HCT116 (cell line): Measurements from ENCODE around the gene CDK18. TPM values are rescaled to one million over a fixed set of nuclear protein-coding genes. Genes with fewer than 3 reads are reported as not detected.
A peak's percentile ranks its signal among the peaks of the same experiment; 100 is the strongest.

ENCODE experiments used
- ATAC-seq: fragments of 200-7000 bp; cut with Tn5 transposase; 2 replicates; pipeline ENCODE4 v1.9.1; 2020; ENCODE audit warnings: mild to moderate bottlenecking, moderate library complexity
- BruUV-seq: library from RNA; stranded (reverse); fragments of 400-500 nt; replicated peaks from 2 replicates; lab custom pipeline; 2021; lab: Mats Ljungman, UMichigan
- CTCF ChIA-PET: fragments of 300-600 bp; sonication (Branson Sonifier 250); formaldehyde crosslinking; loops from one replicate; lab custom pipeline; 2021; ENCODE audit warnings: antibody characterized with exemption; lab: Charles Lee
- POLR2A ChIA-PET: fragments of 300-600, 350-600 bp; sonication (Branson Sonifier 250); formaldehyde crosslinking; loops from one replicate; lab custom pipeline; 2021; ENCODE audit warnings: antibody characterized with exemption; lab: Charles Lee
- RAD21 ChIA-PET, 2 experiments: fragments of 300-600 bp; sonication (Branson Sonifier 250); formaldehyde crosslinking; loops; one replicate each; lab custom pipeline; 2023; ENCODE audit warnings: low total read pairs in 2 of 2; ENCODE audit not compliant: uncharacterized antibody in 2 of 2, unreplicated experiment in 2 of 2, low non-redundant PET in 1 of 2; lab: Charles Lee
- DNase-seq: peaks from one replicate; pipeline ENCODE4 v3.0.0-alpha.2; 2010; ENCODE audit warnings: low read depth, low spot score
- H2AFZ ChIP-seq: fragments of 200-600 bp; shearing (Covaris generic), sonication (generic); 2 replicates; pipeline ENCODE4 v1.6.1; 2017; ENCODE audit warnings: low read depth, mixed run types, mixed read lengths, antibody characterized with exemption, low read length; ENCODE audit not compliant: poor library complexity, severe bottlenecking
- H3K27ac ChIP-seq: 2 replicates; pipeline ENCODE4 v1.5.1; 2012; ENCODE audit warnings: low read depth, low read length
- H3K27me3 ChIP-seq: fragments of 200-600 bp; sonication (generic); 2 replicates; pipeline ENCODE4 v1.6.1; 2016; ENCODE audit warnings: mixed run types, low read length, mixed read lengths; ENCODE audit not compliant: insufficient read depth
- H3K36me3 ChIP-seq, 2 experiments: fragments of 200-500 bp in 1 of 2; fragments of 200-600 bp in 1 of 2; sonication (Bioruptor generic) in 1 of 2; sonication (generic) in 1 of 2; 2 replicates each; pipeline versions ENCODE4 v1.5.1 to v1.6.1; 2014 to 2016; ENCODE audit warnings: low read length in 2 of 2, inconsistent platforms in 1 of 2, mixed read lengths in 1 of 2, mixed run types in 1 of 2; ENCODE audit not compliant: insufficient read depth in 2 of 2, control insufficient read depth in 1 of 2
- H3K4me1 ChIP-seq, 2 experiments: fragments of 200-600 bp in 1 of 2; sonication (generic) in 1 of 2; 2 replicates each; pipeline versions ENCODE4 v1.5.1 to v1.6.1; 2012 to 2017; ENCODE audit warnings: low read length in 2 of 2, inconsistent platforms in 1 of 2, mild to moderate bottlenecking in 1 of 2, mixed read lengths in 1 of 2, mixed run types in 1 of 2, moderate library complexity in 1 of 2; ENCODE audit not compliant: insufficient read depth in 2 of 2, control insufficient read depth in 1 of 2
- H3K4me2 ChIP-seq: fragments of 200-600 bp; sonication (generic); 2 replicates; pipeline ENCODE4 v1.6.1; 2017; ENCODE audit warnings: mixed run types, low read length, mixed read lengths
- H3K4me3 ChIP-seq, 2 experiments: fragments of 200-600 bp in 1 of 2; sonication (generic) in 1 of 2; replicated peaks in 1 of 2; 2 replicates each; pipeline ENCODE4 v1.5.1; 2011 to 2016; ENCODE audit warnings: low read length in 2 of 2, control low read depth in 1 of 2, low read depth in 1 of 2, mild to moderate bottlenecking in 1 of 2, mixed read lengths in 1 of 2, mixed run types in 1 of 2
- H3K79me2 ChIP-seq: fragments of 200-600 bp; sonication (generic); 2 replicates; pipeline ENCODE4 v1.6.1; 2017; ENCODE audit warnings: mild to moderate bottlenecking, mixed run types, low read length, moderate library complexity, mixed read lengths; ENCODE audit not compliant: insufficient read depth
- H3K9ac ChIP-seq: fragments of 200-600 bp; sonication (generic); 2 replicates; pipeline ENCODE4 v1.6.1; 2016; ENCODE audit warnings: low read length, mixed read lengths
- H3K9me2 ChIP-seq: fragments of 200-600 bp; sonication (generic), shearing (Covaris generic); 2 replicates; pipeline ENCODE4 v1.6.1; 2017; ENCODE audit warnings: mixed run types, mild to moderate bottlenecking, moderate library complexity; ENCODE audit not compliant: insufficient read depth
- H3K9me3 ChIP-seq, 2 experiments: fragments of 200-500 bp in 1 of 2; fragments of 200-600 bp in 1 of 2; sonication (Bioruptor generic) in 1 of 2; sonication (generic) in 1 of 2; 2 replicates each; pipeline ENCODE4 v1.6.1; 2014 to 2017; ENCODE audit warnings: low read length in 2 of 2, mixed read lengths in 2 of 2, inconsistent platforms in 1 of 2, low read depth in 1 of 2, mild to moderate bottlenecking in 1 of 2, mixed run types in 1 of 2, moderate library complexity in 1 of 2; ENCODE audit not compliant: control insufficient read depth in 1 of 2, insufficient read depth in 1 of 2
- H4K20me1 ChIP-seq: fragments of 200-600 bp; sonication (generic), shearing (Covaris generic); 2 replicates; pipeline ENCODE4 v1.6.1; 2017; ENCODE audit warnings: mixed run types, mild to moderate bottlenecking, moderate library complexity; ENCODE audit not compliant: insufficient read depth
- ATF3 ChIP-seq: IDR thresholded peaks from 2 replicates; pipeline ENCODE4 v1.6.1; 2012
- CEBPB ChIP-seq: IDR thresholded peaks from 2 replicates; pipeline ENCODE4 v1.6.1; 2012; ENCODE audit warnings: low read depth
- EZH2 ChIP-seq: fragments of 200-600 bp; sonication (generic); IDR thresholded peaks from 2 replicates; pipeline ENCODE4 v1.6.1; 2017; ENCODE audit warnings: antibody characterized with exemption, mixed run types
- EZH2phosphoT487 ChIP-seq: fragments of 200-600 bp; IDR thresholded peaks from 2 replicates; pipeline ENCODE4 v1.6.1; 2018; ENCODE audit warnings: antibody characterized with exemption, borderline replicate concordance
- POLR2A ChIP-seq: IDR thresholded peaks from 2 replicates; pipeline ENCODE4 v1.7.0; 2011; ENCODE audit warnings: borderline replicate concordance; ENCODE audit not compliant: insufficient read depth, insufficient read length; ENCODE audit errors: extremely low read depth
- RAD21 ChIP-seq: IDR thresholded peaks from 2 replicates; pipeline ENCODE4 v1.6.1; 2012; ENCODE audit warnings: low read depth, mild to moderate bottlenecking
- REST ChIP-seq: IDR thresholded peaks from 2 replicates; pipeline ENCODE4 v1.6.1; 2012; ENCODE audit warnings: low read depth
- SIN3A ChIP-seq: IDR thresholded peaks from 2 replicates; pipeline ENCODE4 v1.6.1; 2012; ENCODE audit warnings: low read depth
- SP1 ChIP-seq: IDR thresholded peaks from 2 replicates; pipeline ENCODE4 v1.6.1; 2012; ENCODE audit warnings: low read depth
- ZFX ChIP-seq: fragments of 450-650 bp; IDR thresholded peaks from 2 replicates; pipeline ENCODE4 v1.6.1; 2017
- intact Hi-C: fragments of 100-400 bp; cut with micrococcal nuclease; formaldehyde crosslinking; loops from 2 replicates; pipeline ENCODE4 v1.10.0; 2022
- total RNA-seq: library from RNA; stranded (reverse); gene quantifications from one replicate; pipeline ENCODE4 v1.2.1, GENCODE V29; 2021; ENCODE audit not compliant: unreplicated experiment
- TF ChIP-seq, protein P1 (sequence below), 3 experiments: fragments of 200-600 bp in 1 of 3; sonication (generic) in 1 of 3; IDR thresholded peaks in 2 of 3; conservative IDR thresholded peaks in 1 of 3; 2 replicates each; pipeline ENCODE4 v1.5.1; 2012 to 2017; ENCODE audit warnings: low read depth in 2 of 3, low read length in 2 of 3, antibody characterized with exemption in 1 of 3, borderline replicate concordance in 1 of 3, control low read depth in 1 of 3, mild to moderate bottlenecking in 1 of 3, mixed read lengths in 1 of 3, mixed run types in 1 of 3, moderate library complexity in 1 of 3; ENCODE audit not compliant: insufficient read depth in 1 of 3

CDK18 gene
- total RNA-seq, 1 experiment from 2014 or later: 32.0 TPM

- no peaks in the 10 kb centered on the region; the same call in 1 of the 2 replicates for H3K79me2 ChIP-seq
- no peaks in the 10 kb centered on the region for H3K27me3 ChIP-seq
- no peak for TF ChIP-seq SIN3A
- TF ChIP-seq RAD21: peak; percentile 97
- no peak for TF ChIP-seq EZH2
- TF ChIP-seq, protein P1, sequence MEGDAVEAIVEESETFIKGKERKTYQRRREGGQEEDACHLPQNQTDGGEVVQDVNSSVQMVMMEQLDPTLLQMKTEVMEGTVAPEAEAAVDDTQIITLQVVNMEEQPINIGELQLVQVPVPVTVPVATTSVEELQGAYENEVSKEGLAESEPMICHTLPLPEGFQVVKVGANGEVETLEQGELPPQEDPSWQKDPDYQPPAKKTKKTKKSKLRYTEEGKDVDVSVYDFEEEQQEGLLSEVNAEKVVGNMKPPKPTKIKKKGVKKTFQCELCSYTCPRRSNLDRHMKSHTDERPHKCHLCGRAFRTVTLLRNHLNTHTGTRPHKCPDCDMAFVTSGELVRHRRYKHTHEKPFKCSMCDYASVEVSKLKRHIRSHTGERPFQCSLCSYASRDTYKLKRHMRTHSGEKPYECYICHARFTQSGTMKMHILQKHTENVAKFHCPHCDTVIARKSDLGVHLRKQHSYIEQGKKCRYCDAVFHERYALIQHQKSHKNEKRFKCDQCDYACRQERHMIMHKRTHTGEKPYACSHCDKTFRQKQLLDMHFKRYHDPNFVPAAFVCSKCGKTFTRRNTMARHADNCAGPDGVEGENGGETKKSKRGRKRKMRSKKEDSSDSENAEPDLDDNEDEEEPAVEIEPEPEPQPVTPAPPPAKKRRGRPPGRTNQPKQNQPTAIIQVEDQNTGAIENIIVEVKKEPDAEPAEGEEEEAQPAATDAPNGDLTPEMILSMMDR (IDR thresholded peaks at IDR 0.05 in 2 of 3, conservative IDR thresholded peaks at IDR 0.05 in 1 of 3; ENCODE audit: borderline replicate concordance in 1 of 3, insufficient read depth in 1 of 3, low read depth in 2 of 3, low read length in 2 of 3): peak; percentile 76 to 93 (median 84)
- no peak for TF ChIP-seq ZFX
- no peak for TF ChIP-seq ATF3
- TF ChIP-seq REST: no peak
- TF ChIP-seq CEBPB: no peak
- no peak for TF ChIP-seq EZH2phosphoT487
- TF ChIP-seq POLR2A: no peak
- TF ChIP-seq SP1: no peak
- TF ChIP-seq, all 23 proteins: peak for 2
- ChIA-PET POLR2A (interaction anchor here (1.2 kb wide), 1 partner anchor 26 kb away, joined by 3 read pairs; no protein-coding TSS in a partner anchor), RAD21 (interaction anchor here (0.6 to 3.4 kb wide), 16 partner anchors 18 to 197 kb away, joined by 3 to 24 read pairs (median 5); no protein-coding TSS in a partner anchor), CTCF (interaction anchor here (0.6 to 4.5 kb wide), 34 partner anchors 9 to 654 kb away, joined by 3 to 200 read pairs (median 4); partner anchors contain the start of genes CDK18, ELK4, NFASC and TMCC2)
- H4K20me1 ChIP-seq: no peaks in the 10 kb centered on the region
- H3K27ac ChIP-seq: no peak overlapping the region
- no peak overlapping the region for H3K4me2 ChIP-seq
- no peak overlapping the region for H3K4me3 ChIP-seq
- H2AFZ ChIP-seq: no peak overlapping the region
- no peak overlapping the region for H3K9ac ChIP-seq
- peaks cover 0 to 11% of the 10 kb centered on the region in 2 experiments; a peak in 2 of 4 replicates for H3K4me1 ChIP-seq
- BruUV-seq: no TSS peak
- ATAC-seq (peak; percentile 71), DNase-seq (peak; percentile 46)
- H3K9me2 ChIP-seq: no peaks in the 10 kb centered on the region
- no peaks in the 10 kb centered on the region for H3K36me3 ChIP-seq
- no peaks in the 10 kb centered on the region for H3K9me3 ChIP-seq
- intact Hi-C loops: loop anchor here (1.0 to 10.0 kb wide), 5 partner anchors 36 to 249 kb away; no protein-coding TSS in a partner anchor
Observed at GRCh38 chr1:205523891-205524793, 19.7 kb downstream of the CDK18 start.
